HepG2 (cell line): ENCODE data around the gene TCTA. TPM values are rescaled to one million over a fixed set of nuclear protein-coding genes. Genes with fewer than 3 reads are reported as not detected.

Experiments
- BCLAF1 ChIP-seq: fragments of 450-650 bp; IDR thresholded peaks from 2 replicates; pipeline ENCODE4 v1.6.1; 2017; ENCODE audit warnings: mild to moderate bottlenecking
- CEBPG ChIP-seq: IDR thresholded peaks from 2 replicates; pipeline ENCODE4 v1.6.1; 2016
- FOXP4 ChIP-seq: sonication (generic); formaldehyde crosslinking; IDR thresholded peaks from 2 replicates; pipeline ENCODE4 v1.4.0; 2020; ENCODE audit warnings: missing genetic modification reagents
- HIVEP1 ChIP-seq: sonication (generic); formaldehyde crosslinking; IDR thresholded peaks from 2 replicates; pipeline ENCODE4 v1.4.0; 2020; ENCODE audit warnings: mild to moderate bottlenecking, missing genetic modification reagents
- HMG20B ChIP-seq: conservative IDR thresholded peaks from 2 replicates; pipeline ENCODE4 v1.6.1; 2016; ENCODE audit warnings: missing genetic modification reagents, missing compliant biosample characterization
- HNF4G ChIP-seq, 2 experiments: sonication (generic) in 1 of 2; formaldehyde crosslinking in 1 of 2; IDR thresholded peaks; 2 replicates each; pipeline versions ENCODE4 v1.4.0 to v1.6.1; 2011 to 2020; ENCODE audit warnings: borderline replicate concordance in 2 of 2, low read depth in 2 of 2, mild to moderate bottlenecking in 2 of 2, low read length in 1 of 2, missing genetic modification reagents in 1 of 2, moderate library complexity in 1 of 2
- HOXA7 ChIP-seq: sonication (generic); formaldehyde crosslinking; IDR thresholded peaks from 2 replicates; pipeline ENCODE4 v1.8.1; 2022; ENCODE audit warnings: mild to moderate bottlenecking, missing genetic modification reagents, moderate library complexity
- KAT2B ChIP-seq: fragments of 150-350 bp; IDR thresholded peaks from 2 replicates; pipeline ENCODE4 v1.6.1; 2014; ENCODE audit warnings: low read depth, low read length, borderline replicate concordance
- MBD4 ChIP-seq: IDR thresholded peaks from 2 replicates; pipeline ENCODE4 v1.6.1; 2012; ENCODE audit warnings: low read length, inconsistent platforms, borderline replicate concordance
- NCOA2 ChIP-seq: sonication (generic); formaldehyde crosslinking; IDR thresholded peaks from 2 replicates; pipeline ENCODE4 v1.8.0; 2022; ENCODE audit warnings: inconsistent platforms
- NCOR1 ChIP-seq: fragments of 200-600 bp; sonication (generic); IDR thresholded peaks from 2 replicates; pipeline ENCODE4 v1.7.0; 2017; ENCODE audit warnings: antibody characterized with exemption, low read length, borderline replicate concordance
- TFDP1 ChIP-seq: IDR thresholded peaks from 2 replicates; pipeline ENCODE4 v1.6.1; 2016; ENCODE audit warnings: missing compliant biosample characterization, missing genetic modification reagents, borderline replicate concordance
- ZNF207 ChIP-seq: fragments of 450-650 bp; IDR thresholded peaks from 2 replicates; pipeline ENCODE4 v1.6.1; 2016; ENCODE audit warnings: antibody characterized with exemption, borderline replicate concordance
- ZNF576 ChIP-seq: sonication (generic); formaldehyde crosslinking; IDR thresholded peaks from 2 replicates; pipeline ENCODE4 v1.4.0; 2020; ENCODE audit warnings: mild to moderate bottlenecking, missing genetic modification reagents
- ZNF597 ChIP-seq: sonication (generic); formaldehyde crosslinking; IDR thresholded peaks from 2 replicates; pipeline ENCODE4 v1.5.0; 2020; ENCODE audit warnings: missing genetic modification reagents
- ZNF615 ChIP-seq: sonication (generic); formaldehyde crosslinking; IDR thresholded peaks from 2 replicates; pipeline ENCODE4 v1.5.0; 2020; ENCODE audit warnings: mild to moderate bottlenecking, missing genetic modification reagents, borderline replicate concordance
- ZNF691 ChIP-seq: sonication (generic); formaldehyde crosslinking; IDR thresholded peaks from 2 replicates; pipeline ENCODE4 v1.4.0; 2020; ENCODE audit warnings: missing genetic modification reagents, low read depth, mild to moderate bottlenecking, borderline replicate concordance
- ZNF780A ChIP-seq: sonication (generic); formaldehyde crosslinking; IDR thresholded peaks from 2 replicates; pipeline ENCODE4 v1.8.0; 2022; ENCODE audit warnings: mild to moderate bottlenecking, missing genetic modification reagents, moderate library complexity
- ZNF841 ChIP-seq: sonication (generic); formaldehyde crosslinking; IDR thresholded peaks from 2 replicates; pipeline ENCODE4 v1.8.1; 2023; ENCODE audit warnings: missing genetic modification reagents, borderline replicate concordance
- ZSCAN30 ChIP-seq: sonication (generic); formaldehyde crosslinking; IDR thresholded peaks from 2 replicates; pipeline ENCODE4 v1.5.0; 2020; ENCODE audit warnings: mild to moderate bottlenecking, missing genetic modification reagents
- polyA plus RNA-seq, 8 experiments: library from polyadenylated mRNA; depleted of rRNA in 3 of 8; stranded (reverse) in 7 of 8; unstranded in 1 of 8; fragments of >200 nt; fragmentation: Illumina TruSeq in 4 of 8; extraction: Trizol in 4 of 8; gene quantifications; 2 replicates each; pipeline versions ENCODE4 v1.2.1 to v1.2.3, GENCODE V29; 2011 to 2016; ENCODE audit warnings: low read depth in 4 of 8, missing spikeins in 1 of 8, mixed read lengths in 1 of 8; ENCODE audit not compliant: insufficient read depth in 1 of 8
- total RNA-seq, 5 experiments: library from RNA; depleted of rRNA; stranded (reverse); fragments of >200 nt; fragmentation: Illumina TruSeq; extraction: Trizol; gene quantifications; 2 replicates each; pipeline ENCODE4 v1.2.3, GENCODE V29; 2016; ENCODE audit warnings: low read depth in 1 of 5

TCTA gene
- total and polyA plus RNA-seq, 2 of the 13 experiments (the other 11 are each of a cell fraction or from before 2014, with no cell fraction given) = 8.3 to 13.2 TPM

GRCh38 chr3:49422379-49423248 is 10.4 kb downstream of the TCTA start, which contains the start of gene AMT (continued):
- TF ChIP-seq FOXP4 (CRISPR knock-in tag) = 0 out of 2 replicates have a peak, but pooled peaks have one; percentile 20
- TF ChIP-seq ZNF780A (CRISPR knock-in tag) = no peak
- TF ChIP-seq NCOA2 = no peak
- no peak for TF ChIP-seq CEBPG (CRISPR knock-in tag)
- no peak for TF ChIP-seq ZNF841 (CRISPR knock-in tag)
- peak; percentile 89 for TF ChIP-seq HNF4G (IDR thresholded peaks at IDR 0.05; ENCODE audit: borderline replicate concordance, low read depth, low read length)
- TF ChIP-seq HNF4G (CRISPR knock-in tag; IDR thresholded peaks at IDR 0.05; ENCODE audit: borderline replicate concordance, low read depth) = peak; percentile 43; the same call in 1 of the 2 replicates
- no peak for TF ChIP-seq HOXA7 (CRISPR knock-in tag)
- no peak for TF ChIP-seq KAT2B
- TF ChIP-seq ZNF615 (CRISPR knock-in tag) = no peak
- TF ChIP-seq BCLAF1 = no peak
- no peak for TF ChIP-seq ZSCAN30
- no peak for TF ChIP-seq ZNF576 (CRISPR knock-in tag)
- TF ChIP-seq TFDP1 = no peak
- TF ChIP-seq HIVEP1 (CRISPR knock-in tag) = peak; percentile 20; the same call in 1 of the 2 replicates
- no peak for TF ChIP-seq ZNF597 (CRISPR knock-in tag)
- TF ChIP-seq HMG20B (CRISPR knock-in tag) = no peak
- peak; percentile 78; the same call in 1 of the 2 replicates for TF ChIP-seq NCOR1
- TF ChIP-seq MBD4 = no peak
- no peak for TF ChIP-seq ZNF207
- TF ChIP-seq ZNF691 (CRISPR knock-in tag) = peak; percentile 69; the same call in 1 of the 2 replicates
